ENCODE results near the gene STAT3. TPM values are rescaled to one million over a fixed set of nuclear protein-coding genes. Genes with fewer than 3 reads are reported as not detected.
"Not testable (repeated sequence)": the region's sequence is repeated elsewhere in the genome, so short reads cannot be mapped to it uniquely, and the experiment has no call there.

Gene STAT3
- total and polyA plus RNA-seq, 2 donors from 2014 or later: 55.6 to 327 TPM

- Histone ChIP-seq H3K9me3 (ENCODE audit: control insufficient read depth in 2 of 3, insufficient read depth in 1 of 3, low read length in 3 of 3) (no peaks in the 10 kb centered on the region), H3K4me3 (ENCODE audit: low read length in 3 of 3) (peak overlapping the region in 2 of 3 donors; percentile 82 to 83), H3K4me1 (ENCODE audit: control insufficient read depth in 2 of 3, insufficient read depth in 2 of 3, low read depth in 1 of 3, low read length in 3 of 3) (peaks cover 0 to 5% (median 3%) of the 10 kb centered on the region in 3 donors), H3K36me3 (ENCODE audit: control insufficient read depth in 2 of 3, insufficient read depth in 3 of 3, low read length in 3 of 3) (no peaks in the 10 kb centered on the region), H3K27ac (ENCODE audit: low read depth in 2 of 2, low read length in 2 of 2) (peak overlapping the region; percentile 69 to 90), H3K27me3 (ENCODE audit: control insufficient read depth, insufficient read depth, low read length) (peaks cover 2% of the 10 kb centered on the region), H3K9ac (ENCODE audit: low read length in 3 of 3) (peak overlapping the region; percentile 18 to 55 (median 41))
- DNase-seq (peak; percentile 24 to 87 (median 51)), FAIRE-seq (no peak)
- intact Hi-C loops (cut with DNase I): loop anchor here (10.0 kb wide), 1 partner anchor 93 kb away; no protein-coding TSS in a partner anchor
- TF ChIP-seq CTCF (IDR thresholded peaks at IDR 0.05; ENCODE audit: borderline replicate concordance, extremely low read depth, insufficient read depth): no peak
Observed at GRCh38 chr17:42421507-42422338, 33.5 kb upstream of the STAT3 start.

- Histone ChIP-seq H3K4me3 (ENCODE audit: low read length in 3 of 3) (peak overlapping the region in 2 of 3 donors; percentile 48 to 82), H3K4me1 (ENCODE audit: control insufficient read depth in 2 of 3, insufficient read depth in 2 of 3, low read depth in 1 of 3, low read length in 3 of 3) (peaks cover 0 to 5% (median 3%) of the 10 kb centered on the region in 3 donors), H3K9me3 (ENCODE audit: control insufficient read depth in 2 of 3, insufficient read depth in 1 of 3, low read length in 3 of 3) (no peaks in the 10 kb centered on the region), H3K36me3 (ENCODE audit: control insufficient read depth in 2 of 3, insufficient read depth in 3 of 3, low read length in 3 of 3) (no peaks in the 10 kb centered on the region), H3K27me3 (ENCODE audit: control insufficient read depth, insufficient read depth, low read length) (peaks cover 2% of the 10 kb centered on the region), H3K9ac (ENCODE audit: low read length in 3 of 3) (peak overlapping the region in 1 of 3 donors; percentile 55), H3K27ac (ENCODE audit: low read depth in 2 of 2, low read length in 2 of 2) (peak overlapping the region; percentile 69 to 72)
- no peak for FAIRE-seq
- no peak for TF ChIP-seq CTCF (IDR thresholded peaks at IDR 0.05; ENCODE audit: borderline replicate concordance, extremely low read depth, insufficient read depth)
- intact Hi-C loops (cut with DNase I): loop anchor here (10.0 kb wide), 1 partner anchor 94 kb away; no protein-coding TSS in a partner anchor
- DNase-seq: no peak
Observed at GRCh38 chr17:42421136-42421506, 32.9 kb upstream of the STAT3 start.

GRCh38 chr17:42417981-42418380 lies 29.7 kb upstream of the STAT3 start:
- DNase-seq; H3K9me3 ChIP-seq (ENCODE audit: control insufficient read depth in 2 of 3, insufficient read depth in 1 of 3, low read length in 3 of 3); intact Hi-C loops (cut with DNase I); H3K4me1 ChIP-seq (ENCODE audit: control insufficient read depth in 2 of 3, insufficient read depth in 2 of 3, low read depth in 1 of 3, low read length in 3 of 3); H3K27ac ChIP-seq (ENCODE audit: low read depth in 2 of 2, low read length in 2 of 2); H3K4me3 ChIP-seq (ENCODE audit: low read length in 3 of 3); H3K9ac ChIP-seq (ENCODE audit: low read length in 3 of 3); FAIRE-seq; H3K27me3 ChIP-seq (ENCODE audit: control insufficient read depth, insufficient read depth, low read length); H3K36me3 ChIP-seq (ENCODE audit: control insufficient read depth in 2 of 3, insufficient read depth in 3 of 3, low read length in 3 of 3): not testable (repeated sequence)

GRCh38 chr17:42414704-42415409 lies 26.6 kb upstream of the STAT3 start:
- Histone ChIP-seq H3K4me3 (ENCODE audit: low read length in 3 of 3) (no peak overlapping the region), H3K4me1 (ENCODE audit: control insufficient read depth in 2 of 3, insufficient read depth in 2 of 3, low read depth in 1 of 3, low read length in 3 of 3) (peaks cover 0 to 10% (median 0%) of the 10 kb centered on the region in 3 donors)

More at GRCh38 chr17:42414704-42415409, 26.6 kb upstream of the STAT3 start:
- Histone ChIP-seq H3K27ac (ENCODE audit: low read depth in 2 of 2, low read length in 2 of 2) (no peak overlapping the region), H3K36me3 (ENCODE audit: control insufficient read depth in 2 of 3, insufficient read depth in 3 of 3, low read length in 3 of 3) (no peaks in the 10 kb centered on the region), H3K9me3 (ENCODE audit: control insufficient read depth in 2 of 3, insufficient read depth in 1 of 3, low read length in 3 of 3) (no peaks in the 10 kb centered on the region), H3K27me3 (ENCODE audit: control insufficient read depth, insufficient read depth, low read length) (no peaks in the 10 kb centered on the region), H3K9ac (ENCODE audit: low read length in 3 of 3) (no peak overlapping the region)
- intact Hi-C loops (cut with DNase I): no loop called here
- FAIRE-seq: no peak
- no peak for DNase-seq
- no peak for TF ChIP-seq CTCF (IDR thresholded peaks at IDR 0.05; ENCODE audit: borderline replicate concordance, extremely low read depth, insufficient read depth)

Data from kidney (tissue), 14 donors.